B cell (primary cell): ENCODE data around the gene TULP3.

Experiments used
- EZH2 ChIP-seq: IDR thresholded peaks from 2 replicates; pipeline ENCODE4 v1.6.1; 2012; ENCODE audit warnings: borderline replicate concordance, low read depth, mild to moderate bottlenecking, moderate library complexity, low read length; ENCODE audit not compliant: insufficient read depth, poor library complexity, severe bottlenecking
- TF ChIP-seq, protein P1 (sequence below): fragments of 200-600 bp; IDR thresholded peaks from one replicate; pipeline ENCODE4 v1.8.0; 2022; ENCODE audit warnings: antibody characterized with exemption, mild to moderate bottlenecking

DNA sequence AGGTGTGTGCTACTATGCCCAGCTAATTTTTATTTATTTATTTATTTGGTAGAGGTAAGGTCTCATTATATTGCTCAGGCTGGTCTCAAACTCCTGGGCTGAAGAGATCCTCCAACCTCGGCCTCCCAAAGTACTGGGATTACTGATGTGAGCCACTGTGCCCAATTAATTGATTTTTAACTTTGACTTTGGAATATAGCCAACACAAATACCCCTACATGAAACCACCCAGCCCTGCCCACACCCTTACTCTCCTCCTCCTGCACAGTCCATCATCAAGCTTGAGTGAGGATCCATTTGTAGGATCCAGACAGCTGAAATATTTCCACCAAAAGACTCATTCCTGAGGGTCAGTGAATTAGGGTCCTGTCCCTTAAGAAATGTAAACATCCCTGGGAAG is 65.2 kb downstream of the TULP3 start:
- TF ChIP-seq EZH2, result no peak
- TF ChIP-seq, protein P1, sequence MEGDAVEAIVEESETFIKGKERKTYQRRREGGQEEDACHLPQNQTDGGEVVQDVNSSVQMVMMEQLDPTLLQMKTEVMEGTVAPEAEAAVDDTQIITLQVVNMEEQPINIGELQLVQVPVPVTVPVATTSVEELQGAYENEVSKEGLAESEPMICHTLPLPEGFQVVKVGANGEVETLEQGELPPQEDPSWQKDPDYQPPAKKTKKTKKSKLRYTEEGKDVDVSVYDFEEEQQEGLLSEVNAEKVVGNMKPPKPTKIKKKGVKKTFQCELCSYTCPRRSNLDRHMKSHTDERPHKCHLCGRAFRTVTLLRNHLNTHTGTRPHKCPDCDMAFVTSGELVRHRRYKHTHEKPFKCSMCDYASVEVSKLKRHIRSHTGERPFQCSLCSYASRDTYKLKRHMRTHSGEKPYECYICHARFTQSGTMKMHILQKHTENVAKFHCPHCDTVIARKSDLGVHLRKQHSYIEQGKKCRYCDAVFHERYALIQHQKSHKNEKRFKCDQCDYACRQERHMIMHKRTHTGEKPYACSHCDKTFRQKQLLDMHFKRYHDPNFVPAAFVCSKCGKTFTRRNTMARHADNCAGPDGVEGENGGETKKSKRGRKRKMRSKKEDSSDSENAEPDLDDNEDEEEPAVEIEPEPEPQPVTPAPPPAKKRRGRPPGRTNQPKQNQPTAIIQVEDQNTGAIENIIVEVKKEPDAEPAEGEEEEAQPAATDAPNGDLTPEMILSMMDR, result no peak
